ENCODE data around the gene EXT2.

EXT2 gene

GRCh38 chr11:44269369-44270351 is 174.2 kb downstream of the EXT2 start:
- H3K4me1 ChIP-seq (ENCODE audit: control insufficient read depth, insufficient read depth, low read length) = peaks cover 11% of the 10 kb centered on the region
- no peak overlapping the region for H3K27ac ChIP-seq (ENCODE audit: insufficient read depth, low read depth, low read length, poor library complexity, severe bottlenecking)
- H3K4me3 ChIP-seq (ENCODE audit: insufficient read depth, low read depth, low read length) = no peak overlapping the region
- 87 to 88% methylated on average over 17 of the region's 17 CpGs for WGBS, 2 experiments
- no peaks in the 10 kb centered on the region for H3K27me3 ChIP-seq (ENCODE audit: control insufficient read depth, insufficient read depth, low read length, poor library complexity, severe bottlenecking)
- H3K36me3 ChIP-seq (ENCODE audit: control insufficient read depth, insufficient read depth, low read length) = no peaks in the 10 kb centered on the region
- no peaks in the 10 kb centered on the region for H3K9me3 ChIP-seq (ENCODE audit: control insufficient read depth, low read length)

- Histone ChIP-seq H3K27ac (ENCODE audit: insufficient read depth, low read depth, low read length, poor library complexity, severe bottlenecking) (no peak overlapping the region), H3K27me3 (ENCODE audit: control insufficient read depth, insufficient read depth, low read length, poor library complexity, severe bottlenecking) (no peaks in the 10 kb centered on the region), H3K4me1 (ENCODE audit: control insufficient read depth, insufficient read depth, low read length) (peaks cover 11% of the 10 kb centered on the region), H3K36me3 (ENCODE audit: control insufficient read depth, insufficient read depth, low read length) (no peaks in the 10 kb centered on the region), H3K9me3 (ENCODE audit: control insufficient read depth, low read length) (no peaks in the 10 kb centered on the region), H3K4me3 (ENCODE audit: insufficient read depth, low read depth, low read length) (no peak overlapping the region)
- WGBS, 2 experiments = 89 to 90% methylated on average over 20 of the region's 20 CpGs
Observed at GRCh38 chr11:44270403-44271273, 175.2 kb downstream of the EXT2 start.

GRCh38 chr11:44271286-44271685 is 175.8 kb downstream of the EXT2 start:
- WGBS, 2 experiments = 93 to 95% methylated on average over 6 of the region's 6 CpGs
- Histone ChIP-seq H3K4me1 (ENCODE audit: control insufficient read depth, insufficient read depth, low read length) (peaks cover 11% of the 10 kb centered on the region), H3K27ac (ENCODE audit: insufficient read depth, low read depth, low read length, poor library complexity, severe bottlenecking) (no peak overlapping the region), H3K36me3 (ENCODE audit: control insufficient read depth, insufficient read depth, low read length) (no peaks in the 10 kb centered on the region), H3K27me3 (ENCODE audit: control insufficient read depth, insufficient read depth, low read length, poor library complexity, severe bottlenecking) (no peaks in the 10 kb centered on the region), H3K9me3 (ENCODE audit: control insufficient read depth, low read length) (no peaks in the 10 kb centered on the region), H3K4me3 (ENCODE audit: insufficient read depth, low read depth, low read length) (no peak overlapping the region)

- no peak overlapping the region for H3K4me3 ChIP-seq (ENCODE audit: insufficient read depth, low read depth, low read length)
- no peaks in the 10 kb centered on the region for H3K27me3 ChIP-seq (ENCODE audit: control insufficient read depth, insufficient read depth, low read length, poor library complexity, severe bottlenecking)
- H3K9me3 ChIP-seq (ENCODE audit: control insufficient read depth, low read length) = no peaks in the 10 kb centered on the region
- H3K4me1 ChIP-seq (ENCODE audit: control insufficient read depth, insufficient read depth, low read length) = peaks cover 10% of the 10 kb centered on the region
- H3K36me3 ChIP-seq (ENCODE audit: control insufficient read depth, insufficient read depth, low read length) = no peaks in the 10 kb centered on the region
- WGBS, 2 experiments = 93% methylated on average over 1 of the region's 1 CpG
- no peak overlapping the region for H3K27ac ChIP-seq (ENCODE audit: insufficient read depth, low read depth, low read length, poor library complexity, severe bottlenecking)
Observed at GRCh38 chr11:44274404-44274803, 178.9 kb downstream of the EXT2 start.

GRCh38 chr11:44275241-44275640 is 179.8 kb downstream of the EXT2 start:
- Histone ChIP-seq H3K9me3 (ENCODE audit: control insufficient read depth, low read length) (no peaks in the 10 kb centered on the region), H3K36me3 (ENCODE audit: control insufficient read depth, insufficient read depth, low read length) (no peaks in the 10 kb centered on the region), H3K27me3 (ENCODE audit: control insufficient read depth, insufficient read depth, low read length, poor library complexity, severe bottlenecking) (no peaks in the 10 kb centered on the region), H3K4me1 (ENCODE audit: control insufficient read depth, insufficient read depth, low read length) (peaks cover 5% of the 10 kb centered on the region), H3K27ac (ENCODE audit: insufficient read depth, low read depth, low read length, poor library complexity, severe bottlenecking) (no peak overlapping the region), H3K4me3 (ENCODE audit: insufficient read depth, low read depth, low read length) (no peak overlapping the region)
- 96% methylated on average over 10 of the region's 10 CpGs for WGBS, 2 experiments

GRCh38 chr11:44275961-44276550 is 180.6 kb downstream of the EXT2 start:
- WGBS, 2 experiments = 83 to 90% methylated on average over 5 to 7 of the region's 7 CpGs
- Histone ChIP-seq H3K27me3 (ENCODE audit: control insufficient read depth, insufficient read depth, low read length, poor library complexity, severe bottlenecking) (no peaks in the 10 kb centered on the region), H3K9me3 (ENCODE audit: control insufficient read depth, low read length) (no peaks in the 10 kb centered on the region), H3K4me1 (ENCODE audit: control insufficient read depth, insufficient read depth, low read length) (no peaks in the 10 kb centered on the region), H3K27ac (ENCODE audit: insufficient read depth, low read depth, low read length, poor library complexity, severe bottlenecking) (no peak overlapping the region), H3K4me3 (ENCODE audit: insufficient read depth, low read depth, low read length) (no peak overlapping the region), H3K36me3 (ENCODE audit: control insufficient read depth, insufficient read depth, low read length) (no peaks in the 10 kb centered on the region)

- 95% methylated on average over 18 of the region's 18 CpGs for WGBS, 2 experiments
- no peaks in the 10 kb centered on the region for H3K27me3 ChIP-seq (ENCODE audit: control insufficient read depth, insufficient read depth, low read length, poor library complexity, severe bottlenecking)
- H3K4me3 ChIP-seq (ENCODE audit: insufficient read depth, low read depth, low read length) = no peak overlapping the region
- H3K4me1 ChIP-seq (ENCODE audit: control insufficient read depth, insufficient read depth, low read length) = no peaks in the 10 kb centered on the region
- H3K9me3 ChIP-seq (ENCODE audit: control insufficient read depth, low read length) = no peaks in the 10 kb centered on the region
- no peak overlapping the region for H3K27ac ChIP-seq (ENCODE audit: insufficient read depth, low read depth, low read length, poor library complexity, severe bottlenecking)
- H3K36me3 ChIP-seq (ENCODE audit: control insufficient read depth, insufficient read depth, low read length) = no peaks in the 10 kb centered on the region
Observed at GRCh38 chr11:44277196-44278090, 182.0 kb downstream of the EXT2 start.

- 82 to 91% methylated on average over 6 of the region's 6 CpGs for WGBS, 2 experiments
- Histone ChIP-seq H3K27ac (ENCODE audit: insufficient read depth, low read depth, low read length, poor library complexity, severe bottlenecking) (no peak overlapping the region), H3K4me1 (ENCODE audit: control insufficient read depth, insufficient read depth, low read length) (no peaks in the 10 kb centered on the region)
Observed at GRCh38 chr11:44279483-44279882, 184.0 kb downstream of the EXT2 start.

GRCh38 chr11:44280257-44280656 is 184.8 kb downstream of the EXT2 start:
- H3K36me3 ChIP-seq (ENCODE audit: control insufficient read depth, insufficient read depth, low read length) = no peaks in the 10 kb centered on the region

More at GRCh38 chr11:44279483-44279882, 184.0 kb downstream of the EXT2 start:
- Histone ChIP-seq H3K4me3 (ENCODE audit: insufficient read depth, low read depth, low read length) (no peak overlapping the region), H3K36me3 (ENCODE audit: control insufficient read depth, insufficient read depth, low read length) (no peaks in the 10 kb centered on the region), H3K27me3 (ENCODE audit: control insufficient read depth, insufficient read depth, low read length, poor library complexity, severe bottlenecking) (no peaks in the 10 kb centered on the region), H3K9me3 (ENCODE audit: control insufficient read depth, low read length) (no peaks in the 10 kb centered on the region)

More at GRCh38 chr11:44280257-44280656, 184.8 kb downstream of the EXT2 start:
- Histone ChIP-seq H3K27me3 (ENCODE audit: control insufficient read depth, insufficient read depth, low read length, poor library complexity, severe bottlenecking) (no peaks in the 10 kb centered on the region), H3K4me3 (ENCODE audit: insufficient read depth, low read depth, low read length) (no peak overlapping the region), H3K4me1 (ENCODE audit: control insufficient read depth, insufficient read depth, low read length) (no peaks in the 10 kb centered on the region), H3K27ac (ENCODE audit: insufficient read depth, low read depth, low read length, poor library complexity, severe bottlenecking) (no peak overlapping the region), H3K9me3 (ENCODE audit: control insufficient read depth, low read length) (no peaks in the 10 kb centered on the region)
- 91 to 95% methylated on average over 7 of the region's 7 CpGs for WGBS, 2 experiments

Data from ectodermal cell (in vitro differentiated cells).